Measurements from ENCODE around the gene PPP1R3A. TPM values are rescaled to one million over a fixed set of nuclear protein-coding genes. Genes with fewer than 3 reads are reported as not detected.
A peak's percentile ranks its signal among the peaks of the same experiment; 100 is the strongest.

Gene PPP1R3A, protein sequence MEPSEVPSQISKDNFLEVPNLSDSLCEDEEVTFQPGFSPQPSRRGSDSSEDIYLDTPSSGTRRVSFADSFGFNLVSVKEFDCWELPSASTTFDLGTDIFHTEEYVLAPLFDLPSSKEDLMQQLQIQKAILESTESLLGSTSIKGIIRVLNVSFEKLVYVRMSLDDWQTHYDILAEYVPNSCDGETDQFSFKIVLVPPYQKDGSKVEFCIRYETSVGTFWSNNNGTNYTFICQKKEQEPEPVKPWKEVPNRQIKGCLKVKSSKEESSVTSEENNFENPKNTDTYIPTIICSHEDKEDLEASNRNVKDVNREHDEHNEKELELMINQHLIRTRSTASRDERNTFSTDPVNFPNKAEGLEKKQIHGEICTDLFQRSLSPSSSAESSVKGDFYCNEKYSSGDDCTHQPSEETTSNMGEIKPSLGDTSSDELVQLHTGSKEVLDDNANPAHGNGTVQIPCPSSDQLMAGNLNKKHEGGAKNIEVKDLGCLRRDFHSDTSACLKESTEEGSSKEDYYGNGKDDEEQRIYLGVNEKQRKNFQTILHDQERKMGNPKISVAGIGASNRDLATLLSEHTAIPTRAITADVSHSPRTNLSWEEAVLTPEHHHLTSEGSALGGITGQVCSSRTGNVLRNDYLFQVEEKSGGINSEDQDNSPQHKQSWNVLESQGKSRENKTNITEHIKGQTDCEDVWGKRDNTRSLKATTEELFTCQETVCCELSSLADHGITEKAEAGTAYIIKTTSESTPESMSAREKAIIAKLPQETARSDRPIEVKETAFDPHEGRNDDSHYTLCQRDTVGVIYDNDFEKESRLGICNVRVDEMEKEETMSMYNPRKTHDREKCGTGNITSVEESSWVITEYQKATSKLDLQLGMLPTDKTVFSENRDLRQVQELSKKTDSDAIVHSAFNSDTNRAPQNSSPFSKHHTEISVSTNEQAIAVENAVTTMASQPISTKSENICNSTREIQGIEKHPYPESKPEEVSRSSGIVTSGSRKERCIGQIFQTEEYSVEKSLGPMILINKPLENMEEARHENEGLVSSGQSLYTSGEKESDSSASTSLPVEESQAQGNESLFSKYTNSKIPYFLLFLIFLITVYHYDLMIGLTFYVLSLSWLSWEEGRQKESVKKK
- 10 to 100 TPM; 53.4 to 97.9 TPM for total RNA-seq

- Histone ChIP-seq H3K27me3 (no peaks in the 10 kb centered on the region), H3K27ac (peak within 1 kb of the TSS; percentile 63 to 89), H3K36me3 (no peaks in the 10 kb centered on the region), H3K4me3 (peak within 1 kb of the TSS; percentile 42 to 54), H3K4me1 (no peaks in the 10 kb centered on the region), H3K9me3 (no peaks in the 10 kb centered on the region)
- no peak for DNase-seq (ENCODE audit: low spot score)
- TF ChIP-seq CTCF (IDR thresholded peaks at IDR 0.05): peak; percentile 11 to 36
These were observed at the start of gene PPP1R3A for GRCh38 chr7:113918946-113919345. PPP1R3A (minus strand) TSS chr7:113919009; CDS start chr7:113918996, 13 bp downstream.

- TF ChIP-seq CTCF (IDR thresholded peaks at IDR 0.05): no peak
- Histone ChIP-seq H3K4me1 (no peaks in the 10 kb centered on the region), H3K27ac (no peak overlapping the region), H3K9me3 (peaks cover 0 to 15% of the 10 kb centered on the region in 2 donors), H3K27me3 (no peaks in the 10 kb centered on the region), H3K4me3 (no peak overlapping the region), H3K36me3 (no peaks in the 10 kb centered on the region)
- no peak for DNase-seq (ENCODE audit: low spot score)
These were observed 44.5 kb upstream of the PPP1R3A start for GRCh38 chr7:113963356-113963755.

- Histone ChIP-seq H3K9me3 (peaks cover 0 to 15% of the 10 kb centered on the region in 2 donors), H3K36me3 (no peaks in the 10 kb centered on the region), H3K27ac (no peak overlapping the region), H3K4me1 (no peaks in the 10 kb centered on the region), H3K27me3 (no peaks in the 10 kb centered on the region), H3K4me3 (no peak overlapping the region)
- DNase-seq (ENCODE audit: low spot score): no peak
- no peak for TF ChIP-seq CTCF (IDR thresholded peaks at IDR 0.05)
These were observed 41.1 kb upstream of the PPP1R3A start for GRCh38 chr7:113959910-113960309.

DNA sequence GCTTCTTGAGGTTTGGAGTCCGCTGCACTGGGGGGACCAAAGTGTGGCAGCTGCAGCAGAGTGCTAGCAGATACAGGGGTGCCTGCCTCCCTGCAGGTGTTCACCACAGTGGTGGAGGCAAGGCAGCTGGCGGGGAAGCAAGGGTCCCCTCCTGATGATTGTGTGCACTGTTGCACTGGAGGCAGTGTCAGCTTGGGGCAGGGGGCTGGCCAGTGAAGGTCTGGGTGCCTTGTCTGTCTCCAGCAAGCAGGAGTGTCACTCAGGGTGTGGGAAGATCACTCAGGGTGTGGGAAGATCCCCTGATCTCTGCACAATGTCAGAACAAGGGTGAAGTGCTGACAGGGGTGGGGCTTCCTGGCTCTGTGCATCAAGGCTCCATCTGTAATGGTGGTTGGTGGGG is 36.3 kb upstream of the PPP1R3A start:
- no peak overlapping the region for H3K27ac ChIP-seq
- H3K27me3 ChIP-seq: no peaks in the 10 kb centered on the region
- no peaks in the 10 kb centered on the region for H3K4me1 ChIP-seq
- peaks cover 0 to 35% of the 10 kb centered on the region in 2 donors for H3K9me3 ChIP-seq
- no peaks in the 10 kb centered on the region for H3K36me3 ChIP-seq
- no peak for TF ChIP-seq CTCF (IDR thresholded peaks at IDR 0.05)
- no peak overlapping the region for H3K4me3 ChIP-seq
- DNase-seq (ENCODE audit: low spot score): no peak

- no peak for DNase-seq (ENCODE audit: low spot score)
- no peaks in the 10 kb centered on the region for H3K36me3 ChIP-seq
- H3K4me3 ChIP-seq: no peak overlapping the region
- no peak for TF ChIP-seq CTCF (IDR thresholded peaks at IDR 0.05)
- H3K27ac ChIP-seq: no peak overlapping the region
- H3K4me1 ChIP-seq: no peaks in the 10 kb centered on the region
- H3K27me3 ChIP-seq: no peaks in the 10 kb centered on the region
- H3K9me3 ChIP-seq: peaks cover 0 to 34% of the 10 kb centered on the region in 2 donors
These were observed 34.7 kb upstream of the PPP1R3A start for GRCh38 chr7:113953553-113953952.

All from right atrium auricular region (tissue), 2 donors.